HFFc6 (cell line): ENCODE measurements around the gene CDK17. TPM values are rescaled to one million over a fixed set of nuclear protein-coding genes. Genes with fewer than 3 reads are reported as not detected.

Source experiments
- DNase-seq: peaks from one replicate; pipeline ENCODE4 v3.0.0-alpha.2; 2018
- H3K27ac Mint-ChIP-seq: 2 replicates; pipeline ENCODE4 v1.8.0; 2020; ENCODE audit warnings: mild to moderate bottlenecking, mixed read lengths
- H3K27me3 Mint-ChIP-seq: 2 replicates; pipeline ENCODE4 v1.8.0; 2021; ENCODE audit warnings: mild to moderate bottlenecking, moderate library complexity, mixed read lengths; ENCODE audit not compliant: insufficient read depth
- H3K36me3 Mint-ChIP-seq: 2 replicates; pipeline ENCODE4 v1.8.0; 2021; ENCODE audit warnings: low read depth, mixed read lengths
- H3K4me1 Mint-ChIP-seq: 2 replicates; pipeline ENCODE4 v1.8.0; 2020; ENCODE audit warnings: low read depth, mixed read lengths
- H3K4me3 Mint-ChIP-seq: 2 replicates; pipeline ENCODE4 v1.8.0; 2020; ENCODE audit warnings: mild to moderate bottlenecking, moderate library complexity, mixed read lengths
- H3K9me3 Mint-ChIP-seq: 2 replicates; pipeline ENCODE4 v1.8.0; 2020; ENCODE audit warnings: mild to moderate bottlenecking, mixed read lengths
- CTCF ChIP-seq: fragments of 200-600 bp; sonication (generic); IDR thresholded peaks from 2 replicates; pipeline ENCODE4 v1.5.0; 2021; ENCODE audit warnings: antibody characterized with exemption, mild to moderate bottlenecking
- total RNA-seq, 6 experiments: library from RNA; stranded (reverse); fragmentation: NEBNext Ultra II Directional; extraction: Animal tissue kit (Norgen Biotek cat#: 25700); gene quantifications; 2 replicates in 1 of 6; 3 replicates in 5 of 6; pipeline ENCODE4 v1.2.3, GENCODE V29; 2021

The CDK17 gene
- total RNA-seq, 6 experiments from 2014 or later: 24.6 to 28.8 (median 26.5) TPM

GRCh38 chr12:96241431-96241830, 158.8 kb downstream of the CDK17 start:
- H3K9me3 Mint-ChIP-seq: no peaks in the 10 kb centered on the region
- H3K27ac Mint-ChIP-seq: no peak overlapping the region
- no peak for TF ChIP-seq CTCF
- DNase-seq: no peak
- H3K4me1 Mint-ChIP-seq: peaks cover 61% of the 10 kb centered on the region
- no peak overlapping the region for H3K4me3 Mint-ChIP-seq
- H3K36me3 Mint-ChIP-seq: peaks cover 13% of the 10 kb centered on the region; the same call in 1 of the 2 replicates
- peaks cover 3% of the 10 kb centered on the region for H3K27me3 Mint-ChIP-seq

- DNase-seq: no peak
- TF ChIP-seq CTCF: no peak
- Mint-ChIP-seq H3K4me1 (peaks cover 66% of the 10 kb centered on the region), H3K27ac (peak overlapping the region; percentile 32), H3K27me3 (peaks cover 3% of the 10 kb centered on the region), H3K36me3 (peaks cover 12% of the 10 kb centered on the region; the same call in 1 of the 2 replicates), H3K9me3 (no peaks in the 10 kb centered on the region), H3K4me3 (no peak overlapping the region)
Observed at GRCh38 chr12:96240656-96241055, 159.6 kb downstream of the CDK17 start.

DNA sequence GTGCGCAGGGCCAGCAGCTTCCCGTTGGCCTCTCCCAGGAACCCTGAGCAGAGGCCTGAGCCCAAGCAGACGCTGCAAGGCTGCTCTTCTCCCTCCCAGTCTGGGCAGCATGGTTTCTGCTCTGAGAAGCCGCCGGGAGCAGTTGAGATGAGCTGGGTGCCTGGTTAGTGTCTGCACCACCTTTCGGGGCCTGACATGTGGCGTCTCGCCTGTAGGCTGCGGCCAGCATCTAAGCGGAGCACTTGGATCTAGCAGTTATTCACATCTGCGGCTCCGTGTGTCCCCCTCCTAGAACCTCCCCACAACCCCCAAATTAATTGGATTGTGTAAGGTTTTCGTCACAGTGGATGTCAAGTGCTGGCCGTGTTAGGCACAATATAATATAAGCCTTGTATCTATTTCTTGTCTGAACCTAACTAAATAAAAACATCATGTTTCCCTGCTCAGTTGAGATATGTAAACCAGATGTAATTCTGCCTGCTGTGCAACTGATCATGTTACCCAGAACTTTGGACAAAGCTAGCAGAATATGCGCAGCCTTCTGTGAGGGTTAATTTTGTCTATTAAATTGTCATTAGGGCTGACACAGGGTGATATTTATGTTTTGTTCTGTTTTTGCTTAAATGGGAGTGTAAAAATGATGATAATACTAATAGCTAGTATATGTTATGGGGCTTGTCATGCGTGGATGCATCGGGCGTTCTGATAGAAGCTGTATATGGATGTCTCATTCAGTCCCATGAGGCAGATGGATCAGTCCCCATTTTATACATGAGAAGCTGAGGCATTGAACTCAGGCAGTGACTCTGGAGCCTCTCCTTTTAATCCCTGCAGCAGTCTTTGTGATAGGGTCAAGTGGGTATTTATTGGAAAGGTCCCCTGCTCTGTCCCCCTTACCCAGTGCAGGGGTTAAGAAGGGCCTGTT, 160.3 kb downstream of the CDK17 start:
- Mint-ChIP-seq H3K36me3 (peaks cover 17% of the 10 kb centered on the region; the same call in 1 of the 2 replicates), H3K27me3 (peaks cover 3% of the 10 kb centered on the region), H3K4me3 (no peak overlapping the region; the same call in 1 of the 2 replicates), H3K27ac (peak overlapping the region; percentile 67), H3K4me1 (peaks cover 73% of the 10 kb centered on the region), H3K9me3 (no peaks in the 10 kb centered on the region)
- no peak for TF ChIP-seq CTCF
- no peak for DNase-seq

DNA sequence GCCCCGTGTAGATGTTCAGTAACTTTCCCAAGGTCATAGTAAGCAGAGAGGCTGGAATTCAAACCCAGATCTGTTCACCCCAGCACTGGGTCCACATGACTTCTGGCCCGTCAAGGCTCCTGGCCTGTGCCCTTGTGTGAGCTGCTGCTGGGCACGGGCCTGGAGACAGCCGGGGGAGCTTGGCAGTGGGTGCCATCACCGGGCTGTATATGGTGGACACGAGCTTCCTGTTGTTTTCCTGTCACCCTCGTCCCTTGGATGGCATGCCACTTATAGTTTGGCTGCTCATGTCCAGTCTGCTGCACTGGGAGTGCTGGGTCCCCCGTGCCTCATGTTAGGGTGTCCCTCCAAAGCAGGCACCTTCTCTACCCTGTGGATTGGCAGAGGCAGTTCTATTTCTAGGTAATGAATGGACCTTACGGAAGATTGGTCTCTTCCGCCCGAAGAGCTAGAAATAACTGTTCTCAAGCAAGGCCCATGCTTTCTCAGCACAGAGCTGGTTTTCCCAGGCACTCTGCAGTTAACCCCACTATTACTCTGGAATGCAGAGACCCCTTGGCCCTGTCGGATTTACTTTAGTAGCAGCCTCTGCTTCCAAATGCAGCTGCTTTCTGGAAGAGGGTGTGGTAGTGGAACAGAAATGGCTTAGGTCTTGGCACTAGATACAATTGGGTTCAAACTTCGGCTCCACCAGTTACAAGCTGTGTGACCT, 161.7 kb downstream of the CDK17 start:
- Mint-ChIP-seq H3K27me3 (peaks cover 3% of the 10 kb centered on the region), H3K4me3 (no peak overlapping the region), H3K4me1 (peaks cover 86% of the 10 kb centered on the region), H3K27ac (peak overlapping the region; percentile 99), H3K9me3 (no peaks in the 10 kb centered on the region), H3K36me3 (peaks cover 17% of the 10 kb centered on the region; the same call in 1 of the 2 replicates)
- no peak for TF ChIP-seq CTCF
- no peak for DNase-seq

DNA sequence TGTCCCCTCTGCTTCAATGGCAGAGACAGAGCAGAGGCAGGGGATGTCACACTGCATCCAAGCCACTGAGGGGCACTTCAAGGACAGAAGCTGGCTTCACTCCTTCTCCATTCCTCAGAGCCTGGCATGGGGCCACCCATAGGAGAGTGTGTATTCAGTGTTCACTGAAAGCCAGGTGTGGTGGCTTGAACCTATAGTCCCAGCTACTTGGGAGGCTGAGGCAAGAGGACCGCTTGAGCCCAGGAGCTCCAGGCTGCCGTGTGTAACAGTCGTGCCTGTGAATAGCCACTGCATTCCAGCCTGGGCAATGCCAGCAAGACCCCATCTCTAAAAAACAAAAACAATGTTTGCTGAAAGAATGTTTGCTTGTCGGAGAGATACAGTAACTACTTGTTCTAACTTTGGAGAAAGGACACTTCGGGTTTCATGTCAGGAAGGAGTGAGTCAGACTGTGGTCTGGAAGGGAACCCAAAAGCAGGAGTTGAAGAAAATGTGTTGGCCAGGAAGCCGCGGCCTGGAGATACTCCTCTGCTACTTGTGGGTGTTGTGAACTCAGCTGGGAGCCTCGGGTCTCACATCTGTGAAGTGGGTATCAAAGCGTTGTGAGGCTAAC, 162.7 kb downstream of the CDK17 start:
- no peaks in the 10 kb centered on the region for H3K9me3 Mint-ChIP-seq
- H3K36me3 Mint-ChIP-seq: peaks cover 9% of the 10 kb centered on the region; the same call in 1 of the 2 replicates
- H3K27me3 Mint-ChIP-seq: peaks cover 2% of the 10 kb centered on the region
- H3K27ac Mint-ChIP-seq: peak overlapping the region; percentile 99
- no peak; the same call in 1 of the 2 replicates for TF ChIP-seq CTCF
- peaks cover 84% of the 10 kb centered on the region for H3K4me1 Mint-ChIP-seq
- peak; percentile 91 for DNase-seq
- peak overlapping the region; percentile 73 for H3K4me3 Mint-ChIP-seq
